Fibroblast of lung (primary cell): ENCODE results near the gene CD164. TPM values are rescaled to one million over a fixed set of nuclear protein-coding genes. Genes with fewer than 3 reads are reported as not detected.

Experiments used
- DNase-seq, 2 donors: peaks; one replicate each; pipeline versions ENCODE4 v3.0.0 to v3.0.0-alpha.2; 2010; ENCODE audit warnings: low read depth in 2 of 2
- H2AFZ ChIP-seq: 2 replicates; pipeline ENCODE4 v1.5.1; 2012; ENCODE audit warnings: low read length, control low read depth, inconsistent platforms
- H3K27ac ChIP-seq: 2 replicates; pipeline ENCODE4 v1.5.1; 2011; ENCODE audit warnings: low read length, control low read depth; ENCODE audit not compliant: insufficient read depth
- H3K27me3 ChIP-seq: 2 replicates; pipeline ENCODE4 v1.5.1; 2011; ENCODE audit warnings: mild to moderate bottlenecking, low read length; ENCODE audit not compliant: control insufficient read depth, insufficient read depth
- H3K36me3 ChIP-seq: 2 replicates; pipeline ENCODE4 v1.5.1; 2011; ENCODE audit warnings: low read length; ENCODE audit not compliant: control insufficient read depth, insufficient read depth
- H3K4me1 ChIP-seq: 2 replicates; pipeline ENCODE4 v1.5.1; 2011; ENCODE audit warnings: low read length; ENCODE audit not compliant: control insufficient read depth, insufficient read depth; ENCODE audit errors: extremely low read depth
- H3K4me2 ChIP-seq: 2 replicates; pipeline ENCODE4 v1.5.1; 2011; ENCODE audit warnings: low read length, control low read depth; ENCODE audit not compliant: insufficient read depth; ENCODE audit errors: extremely low read depth
- H3K4me3 ChIP-seq, 4 experiments: fragments of 200-600 bp in 1 of 4; sonication (generic) in 1 of 4; replicated peaks in 1 of 4; 2 replicates each; pipeline ENCODE4 v1.5.1; 2011 to 2016; ENCODE audit warnings: low read length in 4 of 4, low read depth in 3 of 4, mild to moderate bottlenecking in 3 of 4, control low read depth in 2 of 4, inconsistent platforms in 1 of 4, mixed read lengths in 1 of 4; ENCODE audit not compliant: insufficient read depth in 1 of 4; ENCODE audit errors: control extremely low read depth in 1 of 4
- H3K79me2 ChIP-seq: 2 replicates; pipeline ENCODE4 v1.5.1; 2012; ENCODE audit warnings: mild to moderate bottlenecking, low read length, inconsistent platforms; ENCODE audit not compliant: control insufficient read depth, insufficient read depth
- H3K9ac ChIP-seq: 2 replicates; pipeline ENCODE4 v1.5.1; 2011; ENCODE audit warnings: mild to moderate bottlenecking, low read length, control low read depth; ENCODE audit not compliant: insufficient read depth
- H3K9me3 ChIP-seq: 2 replicates; pipeline ENCODE4 v1.5.1; 2012; ENCODE audit warnings: low read depth, low read length; ENCODE audit not compliant: control insufficient read depth, insufficient read depth
- H4K20me1 ChIP-seq: 2 replicates; pipeline ENCODE4 v1.5.1; 2011; ENCODE audit warnings: low read length; ENCODE audit not compliant: control insufficient read depth, insufficient read depth; ENCODE audit errors: extremely low read depth
- EZH2 ChIP-seq: IDR thresholded peaks from 2 replicates; pipeline ENCODE4 v1.5.1; 2012; ENCODE audit warnings: low read length, control low read depth, mild to moderate bottlenecking; ENCODE audit errors: missing control alignments
- polyA plus RNA-seq, 2 donors: library from polyadenylated mRNA; depleted of rRNA in 1 of 2; stranded (reverse) in 1 of 2; unstranded in 1 of 2; fragments of >200 nt; gene quantifications; 2 replicates each; pipeline ENCODE4 v1.2.1, GENCODE V29; 2011 to 2012; ENCODE audit warnings: missing spikeins in 1 of 2
- total RNA-seq: library from RNA; depleted of rRNA; stranded (reverse); fragments of >200 nt; gene quantifications from 2 replicates; pipeline ENCODE4 v1.2.1, GENCODE V29; 2014
- TF ChIP-seq, protein P1 (sequence below), 2 donors: IDR thresholded peaks in 1 of 2; conservative IDR thresholded peaks in 1 of 2; 1 replicate in 1 of 2; 2 replicates in 1 of 2; pipeline ENCODE4 v1.5.1; 2011 to 2012; ENCODE audit warnings: low read length in 2 of 2, control low read depth in 1 of 2, inconsistent platforms in 1 of 2, low read depth in 1 of 2, mild to moderate bottlenecking in 1 of 2

The CD164 gene
- total and polyA plus RNA-seq, 2 donors (not counting 1 experiment from before 2014, with no cell fraction given), result 232 to 280 TPM

DNA sequence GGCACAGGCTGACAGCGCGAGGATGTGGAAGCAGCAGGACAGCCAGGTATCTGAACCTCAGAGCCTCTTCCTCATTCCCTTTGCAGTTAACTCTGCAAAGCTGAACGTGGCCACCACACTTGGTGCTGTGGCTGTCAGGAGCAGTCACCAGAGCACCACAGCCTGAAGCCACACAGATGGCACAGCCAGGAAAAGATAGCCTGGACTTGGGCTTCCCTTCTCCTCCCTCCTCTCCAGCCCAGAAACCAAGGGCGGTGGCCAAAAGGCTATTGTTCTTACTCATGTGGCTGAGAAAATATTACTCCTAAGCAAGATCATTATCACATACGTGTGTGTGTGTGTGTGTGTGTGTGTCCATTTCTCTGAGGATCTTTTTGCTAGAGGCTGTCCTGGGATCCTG is 39.8 kb downstream of the CD164 start:
- Histone ChIP-seq H3K27ac (no peak overlapping the region), H3K27me3 (no peaks in the 10 kb centered on the region), H3K36me3 (no peaks in the 10 kb centered on the region), H4K20me1 (no peaks in the 10 kb centered on the region), H2AFZ (no peak overlapping the region), H3K79me2 (no peaks in the 10 kb centered on the region), H3K9me3 (no peaks in the 10 kb centered on the region), H3K9ac (no peak overlapping the region), H3K4me2 (no peak overlapping the region), H3K4me3 (no peak overlapping the region), H3K4me1 (no peaks in the 10 kb centered on the region)
- no peak for DNase-seq
- TF ChIP-seq, protein P1, sequence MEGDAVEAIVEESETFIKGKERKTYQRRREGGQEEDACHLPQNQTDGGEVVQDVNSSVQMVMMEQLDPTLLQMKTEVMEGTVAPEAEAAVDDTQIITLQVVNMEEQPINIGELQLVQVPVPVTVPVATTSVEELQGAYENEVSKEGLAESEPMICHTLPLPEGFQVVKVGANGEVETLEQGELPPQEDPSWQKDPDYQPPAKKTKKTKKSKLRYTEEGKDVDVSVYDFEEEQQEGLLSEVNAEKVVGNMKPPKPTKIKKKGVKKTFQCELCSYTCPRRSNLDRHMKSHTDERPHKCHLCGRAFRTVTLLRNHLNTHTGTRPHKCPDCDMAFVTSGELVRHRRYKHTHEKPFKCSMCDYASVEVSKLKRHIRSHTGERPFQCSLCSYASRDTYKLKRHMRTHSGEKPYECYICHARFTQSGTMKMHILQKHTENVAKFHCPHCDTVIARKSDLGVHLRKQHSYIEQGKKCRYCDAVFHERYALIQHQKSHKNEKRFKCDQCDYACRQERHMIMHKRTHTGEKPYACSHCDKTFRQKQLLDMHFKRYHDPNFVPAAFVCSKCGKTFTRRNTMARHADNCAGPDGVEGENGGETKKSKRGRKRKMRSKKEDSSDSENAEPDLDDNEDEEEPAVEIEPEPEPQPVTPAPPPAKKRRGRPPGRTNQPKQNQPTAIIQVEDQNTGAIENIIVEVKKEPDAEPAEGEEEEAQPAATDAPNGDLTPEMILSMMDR (conservative IDR thresholded peaks at IDR 0.05 in 1 of 2, IDR thresholded peaks at IDR 0.05 in 1 of 2; ENCODE audit: low read depth in 1 of 2, low read length in 2 of 2), result no peak
- no peak for TF ChIP-seq EZH2

DNA sequence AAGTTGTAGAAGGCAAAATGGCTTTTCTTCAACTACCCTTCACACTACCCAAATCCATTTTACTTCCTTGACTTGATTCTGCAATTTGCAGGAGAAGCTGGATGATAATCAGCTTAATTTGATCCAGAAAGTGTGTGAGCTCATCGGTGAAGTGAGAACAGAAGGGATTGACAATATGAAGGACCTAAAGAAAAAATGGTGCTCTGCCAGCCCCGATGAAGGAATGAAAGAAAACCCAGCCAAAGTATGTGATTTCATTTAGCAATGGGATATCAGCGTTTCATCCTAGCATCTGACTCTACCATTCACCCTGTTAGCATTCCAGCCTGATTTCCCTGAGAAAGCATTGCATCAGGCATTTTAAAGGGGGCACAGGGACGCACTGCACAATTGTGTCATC is 41.5 kb downstream of the CD164 start:
- Histone ChIP-seq H2AFZ (no peak overlapping the region), H3K27ac (no peak overlapping the region), H3K4me3 (no peak overlapping the region), H3K4me1 (no peaks in the 10 kb centered on the region), H3K27me3 (no peaks in the 10 kb centered on the region), H3K9me3 (no peaks in the 10 kb centered on the region), H3K36me3 (no peaks in the 10 kb centered on the region), H3K79me2 (no peaks in the 10 kb centered on the region), H3K9ac (no peak overlapping the region), H3K4me2 (no peak overlapping the region), H4K20me1 (no peaks in the 10 kb centered on the region)
- DNase-seq, result no peak
- no peak for TF ChIP-seq EZH2
- TF ChIP-seq, protein P1 (conservative IDR thresholded peaks at IDR 0.05 in 1 of 2, IDR thresholded peaks at IDR 0.05 in 1 of 2; ENCODE audit: low read depth in 1 of 2, low read length in 2 of 2), result no peak

DNA sequence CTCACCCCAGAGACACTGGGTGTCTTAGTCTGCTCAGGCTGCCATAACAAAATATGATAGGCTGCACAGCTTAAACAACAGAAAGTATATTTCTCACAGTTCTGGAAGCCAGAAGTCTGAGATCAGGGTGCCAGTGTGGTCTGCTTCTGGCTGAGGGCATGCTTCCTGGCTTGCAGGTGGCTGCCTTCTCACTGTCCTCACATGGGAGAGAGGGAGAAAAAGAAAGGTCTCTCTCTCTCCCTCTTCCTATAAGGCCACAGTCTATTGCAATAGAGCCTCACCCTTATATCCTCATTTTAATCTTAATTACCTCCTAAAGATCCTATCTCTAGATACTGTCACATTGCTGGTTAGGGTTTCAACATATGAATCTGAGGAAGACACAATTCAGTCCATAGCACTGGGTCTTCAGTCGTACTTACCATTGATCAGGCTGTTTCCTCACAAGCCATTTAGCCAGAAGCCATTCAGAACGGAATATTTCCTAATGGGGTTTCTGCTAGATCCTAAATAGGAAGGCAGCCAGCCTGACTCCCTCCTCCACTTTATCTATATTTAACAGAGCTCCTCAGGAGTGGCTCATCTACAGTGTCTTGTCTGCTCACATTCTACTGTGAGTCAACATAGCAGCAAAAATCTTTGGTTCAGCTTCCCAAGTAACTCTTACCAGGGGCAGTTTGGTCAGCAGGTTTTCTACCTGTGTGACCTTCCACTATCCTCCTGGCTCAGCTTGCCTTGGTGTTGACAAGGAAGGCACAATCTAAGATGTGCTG is 42.2 kb downstream of the CD164 start:
- TF ChIP-seq EZH2, result no peak
- TF ChIP-seq, protein P1 (conservative IDR thresholded peaks at IDR 0.05 in 1 of 2, IDR thresholded peaks at IDR 0.05 in 1 of 2; ENCODE audit: low read depth in 1 of 2, low read length in 2 of 2), result no peak
- DNase-seq, result no peak
- no peak overlapping the region for H2AFZ ChIP-seq

More for the DNA sequence above, 42.2 kb downstream of the CD164 start:
- Histone ChIP-seq H3K27me3 (no peaks in the 10 kb centered on the region), H3K9me3 (no peaks in the 10 kb centered on the region), H3K27ac (no peak overlapping the region), H3K4me2 (no peak overlapping the region), H3K36me3 (no peaks in the 10 kb centered on the region), H3K79me2 (no peaks in the 10 kb centered on the region), H3K4me3 (no peak overlapping the region), H3K9ac (no peak overlapping the region), H4K20me1 (no peaks in the 10 kb centered on the region), H3K4me1 (no peaks in the 10 kb centered on the region)
